Measurements from ENCODE around the gene OOSP4A.
"Not testable (repeated sequence)": the region's sequence is repeated elsewhere in the genome, so short reads cannot be mapped to it uniquely, and the experiment has no call there.

Gene OOSP4A

DNA sequence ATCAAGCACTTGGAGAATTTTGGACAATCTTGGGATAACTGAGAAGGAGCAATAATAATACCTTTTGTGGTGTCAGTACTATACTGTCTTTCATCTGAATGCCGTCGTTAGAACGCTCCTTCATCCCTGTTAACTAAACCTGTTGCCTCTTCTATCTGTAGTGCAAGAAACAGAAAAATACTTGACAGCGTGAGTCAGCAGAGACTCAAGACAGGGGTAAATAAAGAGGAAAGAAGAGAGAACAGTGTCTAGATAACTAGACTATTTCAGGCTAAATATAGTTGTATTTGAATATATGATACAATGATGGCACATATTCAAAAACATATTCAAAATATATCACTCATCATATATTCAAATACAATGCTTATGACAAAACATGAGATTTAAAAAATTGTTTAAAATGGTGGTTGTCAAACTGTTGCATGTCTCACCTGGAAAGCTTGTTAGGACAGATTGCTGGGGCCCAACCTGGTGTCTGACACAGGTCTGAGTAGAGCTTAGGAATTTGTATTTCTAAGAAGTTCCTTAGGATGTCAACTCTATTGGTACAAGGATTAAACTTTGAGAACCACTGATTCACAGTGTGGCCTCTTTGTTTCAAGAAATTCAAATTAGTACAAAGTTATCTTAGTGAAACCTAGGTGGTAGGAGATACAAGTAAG lies 17.4 kb downstream of the OOSP4A start:
- no peak for DNase-seq

DNA sequence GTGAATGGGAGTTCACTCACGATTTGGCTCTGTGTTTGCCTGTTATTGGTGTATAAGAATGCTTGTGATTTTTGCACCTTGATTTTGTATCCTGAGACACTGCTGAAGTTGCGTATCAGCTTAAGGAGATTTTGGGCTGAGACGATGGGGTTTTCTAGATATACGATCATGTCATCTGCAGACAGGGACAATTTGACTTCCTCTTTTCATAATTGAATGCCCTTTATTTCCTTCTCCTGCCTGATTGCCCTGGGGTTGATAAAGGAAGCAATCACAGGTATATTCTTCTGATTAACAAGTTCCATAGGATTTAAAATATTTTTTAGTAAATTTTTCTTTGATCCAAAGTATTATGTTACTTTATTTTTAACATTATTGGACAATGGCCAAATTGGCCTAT lies 18.2 kb downstream of the OOSP4A start:
- DNase-seq = not testable (repeated sequence)

DNA sequence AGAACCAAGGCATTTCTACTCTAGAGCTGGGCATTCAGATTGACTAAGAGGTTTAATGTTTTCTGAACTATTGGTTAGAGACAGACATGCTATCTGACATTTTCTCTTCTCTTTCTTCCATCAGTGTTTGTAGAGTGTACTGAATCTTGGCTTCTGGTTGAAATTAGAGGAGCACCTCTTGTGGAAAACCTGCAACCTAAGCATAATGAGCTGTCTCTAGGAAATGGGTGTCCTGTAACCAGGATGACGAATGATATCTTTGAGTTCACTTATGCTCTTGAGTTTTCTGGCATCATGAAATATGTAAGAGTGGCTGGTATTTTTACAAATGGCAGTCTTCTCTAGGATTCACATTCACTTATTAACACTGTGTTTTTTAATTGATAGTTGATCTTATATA lies 19.4 kb downstream of the OOSP4A start:
- no peak for DNase-seq

DNA sequence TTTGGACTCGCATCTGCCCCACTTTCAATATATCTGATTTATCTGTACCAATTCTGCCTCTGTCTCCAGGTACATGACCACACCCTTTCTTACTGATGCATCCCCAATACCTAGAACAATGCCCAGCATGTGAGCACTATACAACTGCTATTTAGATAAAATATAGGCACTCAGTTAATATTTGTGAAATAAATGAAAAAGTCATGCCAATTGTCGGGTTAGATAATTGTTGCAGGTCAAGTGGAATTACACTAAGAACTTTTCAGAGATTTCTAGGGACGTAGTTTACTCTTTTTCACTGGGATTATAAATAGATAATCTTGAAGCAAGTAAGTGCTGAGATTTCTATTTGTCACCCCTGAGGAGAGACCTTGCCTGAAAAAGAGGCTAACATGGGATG lies 20.5 kb downstream of the OOSP4A start:
- DNase-seq = no peak

- no peak for DNase-seq
Measured at GRCh38 chr11:59990421-59990820, 26.6 kb downstream of the OOSP4A start.

DNA sequence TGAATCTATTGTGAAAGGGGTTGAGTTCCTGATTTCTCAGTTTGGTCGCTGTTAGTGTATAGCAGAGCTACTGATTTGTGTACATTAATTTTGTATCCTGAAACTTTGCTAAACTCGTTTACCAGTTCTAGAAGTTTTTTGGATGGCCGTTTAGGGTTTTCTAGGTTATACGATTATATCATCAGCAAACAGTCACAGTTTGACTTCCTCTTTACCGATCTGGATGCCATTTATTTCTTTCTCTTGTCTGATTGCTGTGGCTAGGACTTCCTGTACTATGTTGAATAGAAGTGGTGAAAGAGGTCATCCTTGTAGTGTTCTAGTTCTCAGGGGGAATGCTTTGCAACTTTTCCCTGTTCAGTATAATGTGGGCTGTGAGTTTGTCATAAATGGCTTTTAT lies 28.6 kb downstream of the OOSP4A start:
- DNase-seq = no peak

- no peak for DNase-seq
Measured at GRCh38 chr11:59997800-59998199, 34.0 kb downstream of the OOSP4A start.

GRCh38 chr11:59999691-60000090 lies 35.9 kb downstream of the OOSP4A start:
- DNase-seq = no peak

DNA sequence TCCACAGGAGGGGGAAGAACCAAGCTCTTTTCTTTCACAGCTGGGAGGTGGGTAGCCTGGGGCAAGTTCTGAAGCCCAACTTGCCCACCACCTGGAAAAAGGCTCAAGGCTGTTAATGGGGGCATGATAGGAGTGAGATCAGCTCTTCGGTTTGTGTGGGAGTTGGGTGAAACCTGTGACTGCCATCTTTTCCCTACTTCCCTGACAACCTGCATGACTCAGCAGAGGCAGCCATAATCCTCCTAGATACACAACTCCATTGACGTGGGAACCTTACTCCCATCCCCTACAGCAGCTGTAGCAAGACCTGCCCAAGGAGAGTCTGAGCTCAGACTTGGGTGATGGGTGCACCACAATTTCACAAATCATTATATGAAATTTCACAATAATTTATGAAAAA lies 39.9 kb downstream of the OOSP4A start:
- no peak for DNase-seq

- DNase-seq = no peak
Measured at GRCh38 chr11:60005360-60005759, 41.5 kb downstream of the OOSP4A start.

DNA sequence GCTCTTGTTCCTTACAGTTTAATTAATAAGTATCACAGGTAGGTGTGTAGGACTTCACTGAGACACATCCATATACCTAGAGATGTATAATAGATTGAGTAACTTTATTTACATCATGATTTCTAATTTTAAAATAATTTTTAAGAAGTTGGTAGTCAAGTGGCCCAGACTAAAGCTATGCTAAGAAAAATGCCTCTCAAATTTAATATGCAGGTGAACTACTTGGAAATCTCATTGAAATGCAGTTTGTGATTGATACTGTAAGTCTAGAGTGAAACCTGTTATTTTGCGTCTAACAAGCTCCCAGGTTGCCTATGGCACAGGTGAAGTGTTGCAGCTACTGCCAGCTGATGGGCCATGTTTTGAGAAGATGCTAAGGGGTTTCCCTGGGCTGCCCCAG lies 53.0 kb downstream of the OOSP4A start, which contains the start of gene OOSP4B:
OOSP4B (plus strand) TSS at position 301 of the 400 bp plus-strand sequence.
- DNase-seq = no peak

GRCh38 chr11:60018058-60018457 lies 54.2 kb downstream of the OOSP4A start:
- no peak for DNase-seq
